ENCODE measurements around the gene ZFAND4. TPM values are rescaled to one million over a fixed set of nuclear protein-coding genes. Genes with fewer than 3 reads are reported as not detected.

The ZFAND4 gene
- total and polyA plus RNA-seq, 9 of the 15 experiments (the other 6 are each of a cell fraction or from before 2014, with no cell fraction given): 0.42 to 3.0 (median 1.5) TPM

- TF ChIP-seq CBFB (CRISPR knock-in tag; IDR thresholded peaks at IDR 0.05): no peak
- TF ChIP-seq ZNF133 (CRISPR knock-in tag; IDR thresholded peaks at IDR 0.05): 0 out of 2 replicates have a peak, but pooled peaks have one; percentile 6
- TF ChIP-seq E2F6 (IDR thresholded peaks at IDR 0.05; ENCODE audit: borderline replicate concordance in 1 of 2, extremely low read depth in 1 of 2, insufficient read depth in 1 of 2, insufficient read length in 1 of 2, low read depth in 1 of 2, low read length in 1 of 2, poor library complexity in 1 of 2, severe bottlenecking in 1 of 2): peak; percentile 31 to 62
- peak; percentile 58 for TF ChIP-seq CXXC5 (CRISPR knock-in tag; IDR thresholded peaks at IDR 0.05)
- TF ChIP-seq L3MBTL2 (IDR thresholded peaks at IDR 0.05): peak; percentile 59; the same call in 1 of the 2 replicates
- no peak for TF ChIP-seq CEBPB (tag; IDR thresholded peaks at IDR 0.05)
- peak; percentile 42; the same call in 1 of the 2 replicates for TF ChIP-seq CHD2 (IDR thresholded peaks at IDR 0.05; ENCODE audit: low read depth, low read length)
- TF ChIP-seq GATAD2B (IDR thresholded peaks at IDR 0.05; ENCODE audit: borderline replicate concordance): peak; percentile 33; the same call in 1 of the 2 replicates
- no peak for TF ChIP-seq KAT7 (CRISPR knock-in tag; IDR thresholded peaks at IDR 0.05; ENCODE audit: borderline replicate concordance)
- TF ChIP-seq THAP7 (CRISPR knock-in tag; IDR thresholded peaks at IDR 0.05): no peak
- no peak for TF ChIP-seq SETDB1 (IDR thresholded peaks at IDR 0.05; ENCODE audit: low read length)
- TF ChIP-seq RBM34 (IDR thresholded peaks at IDR 0.05; ENCODE audit: borderline replicate concordance, insufficient read depth, low read length): no peak
- no peak for TF ChIP-seq E2F4 (CRISPR knock-in tag; IDR thresholded peaks at IDR 0.05; ENCODE audit: low read depth)
- TF ChIP-seq ATF1 (CRISPR knock-in tag; IDR thresholded peaks at IDR 0.05): no peak
- TF ChIP-seq ATF1 (tag; IDR thresholded peaks at IDR 0.05): 0 out of 2 replicates have a peak, but pooled peaks have one; percentile 29
- TF ChIP-seq NFIC (IDR thresholded peaks at IDR 0.05): peak; percentile 58
- TF ChIP-seq CTCF (IDR thresholded peaks at IDR 0.05 in 2 of 3, conservative IDR thresholded peaks at IDR 0.05 in 1 of 3; ENCODE audit: insufficient read depth in 2 of 3, low read depth in 1 of 3, low read length in 3 of 3): peak; percentile 34 to 87 (median 54); a peak in 4 of 6 replicates
- no peak for TF ChIP-seq ZBTB26 (CRISPR knock-in tag; IDR thresholded peaks at IDR 0.05)
- no peak for TF ChIP-seq ZNF354B (CRISPR knock-in tag; IDR thresholded peaks at IDR 0.05)
- no peak for TF ChIP-seq ZNF586 (CRISPR knock-in tag; conservative IDR thresholded peaks at IDR 0.05)
- no peak for TF ChIP-seq HNRNPL (IDR thresholded peaks at IDR 0.05; ENCODE audit: low read depth, low read length)
- TF ChIP-seq ZNF41 (CRISPR knock-in tag; conservative IDR thresholded peaks at IDR 0.05): no peak
- 0 out of 2 replicates have a peak, but pooled peaks have one; percentile 13 for TF ChIP-seq CREM (IDR thresholded peaks at IDR 0.05; ENCODE audit: low read depth)
These were observed at the start of gene ZFAND4 (continued) for GRCh38 chr10:45672181-45673073.
